D341Med (cell line): ENCODE results near the gene CORO1A.
"Not testable (repeated sequence)": the region's sequence is repeated elsewhere in the genome, so short reads cannot be mapped to it uniquely, and the experiment has no call there.

Experiments used
- DNase-seq: peaks from one replicate; pipeline ENCODE4 v3.0.0; 2012; ENCODE audit warnings: low spot score

Gene CORO1A

GRCh38 chr16:30205541-30206236 lies 22.3 kb downstream of the CORO1A start:
- not testable (repeated sequence) for DNase-seq

GRCh38 chr16:30206252-30206651 lies 22.9 kb downstream of the CORO1A start:
- DNase-seq: not testable (repeated sequence)

GRCh38 chr16:30207063-30207704 lies 23.8 kb downstream of the CORO1A start:
- DNase-seq: not testable (repeated sequence)

GRCh38 chr16:30209032-30209431 lies 25.6 kb downstream of the CORO1A start:
- DNase-seq: not testable (repeated sequence)

GRCh38 chr16:30211414-30211813 lies 28.0 kb downstream of the CORO1A start:
- DNase-seq: not testable (repeated sequence)

- DNase-seq: not testable (repeated sequence)
Observed at GRCh38 chr16:30217082-30217481, 33.7 kb downstream of the CORO1A start.
